Activated CD8-positive, alpha-beta memory T cell treated with anti-CD3 and anti-CD28 coated beads, Interleukin-2, amount 50 U/mL, for 4 hours (primary cell): ENCODE data around the gene ABHD4.
A peak's percentile ranks its signal among the peaks of the same experiment; 100 is the strongest.
"Not testable (repeated sequence)": the region's sequence is repeated elsewhere in the genome, so short reads cannot be mapped to it uniquely, and the experiment has no call there.

Experiments used
- DNase-seq: peaks from one replicate; pipeline ENCODE4 v3.0.0-alpha.2; 2020

Gene ABHD4

DNA sequence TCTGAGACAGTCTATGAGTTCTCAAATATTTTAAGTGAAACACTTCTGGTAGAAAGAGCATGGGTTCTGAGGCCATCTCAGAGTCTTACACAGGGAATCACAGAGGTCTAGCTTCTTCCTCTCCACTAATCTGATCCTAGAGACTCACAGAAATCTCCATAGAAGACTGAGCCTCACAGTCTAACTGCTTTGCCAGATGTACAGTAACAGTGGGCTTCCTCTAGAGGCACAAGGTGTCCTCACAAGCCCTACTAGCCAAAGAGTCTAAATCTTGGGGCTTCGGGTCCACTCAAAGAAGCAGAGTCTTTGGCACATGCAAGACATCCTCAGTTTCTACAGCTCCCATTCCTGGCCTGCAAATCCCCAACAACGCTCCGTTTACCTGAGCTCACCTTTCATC, 32.0 kb downstream of the ABHD4 start:
- DNase-seq = no peak

DNA sequence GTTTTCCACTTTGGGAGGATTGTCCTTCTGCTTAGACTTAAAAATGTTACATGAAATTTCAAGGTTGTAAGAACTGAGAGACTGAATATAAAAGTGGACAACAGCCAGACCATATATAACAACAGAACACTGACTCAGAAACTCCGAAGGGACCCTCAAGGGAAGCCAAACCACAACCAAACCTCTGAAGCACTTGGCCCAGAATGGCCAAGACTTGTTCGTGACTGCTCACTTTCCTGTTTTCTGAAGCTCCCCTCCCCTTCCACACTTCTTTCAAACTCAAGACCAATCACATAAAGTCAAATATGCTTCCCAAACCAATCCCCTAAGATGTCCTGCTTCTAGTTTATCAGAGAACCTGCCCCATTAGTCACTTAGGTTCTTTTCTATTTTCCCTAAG, 32.4 kb downstream of the ABHD4 start:
- no peak for DNase-seq

DNA sequence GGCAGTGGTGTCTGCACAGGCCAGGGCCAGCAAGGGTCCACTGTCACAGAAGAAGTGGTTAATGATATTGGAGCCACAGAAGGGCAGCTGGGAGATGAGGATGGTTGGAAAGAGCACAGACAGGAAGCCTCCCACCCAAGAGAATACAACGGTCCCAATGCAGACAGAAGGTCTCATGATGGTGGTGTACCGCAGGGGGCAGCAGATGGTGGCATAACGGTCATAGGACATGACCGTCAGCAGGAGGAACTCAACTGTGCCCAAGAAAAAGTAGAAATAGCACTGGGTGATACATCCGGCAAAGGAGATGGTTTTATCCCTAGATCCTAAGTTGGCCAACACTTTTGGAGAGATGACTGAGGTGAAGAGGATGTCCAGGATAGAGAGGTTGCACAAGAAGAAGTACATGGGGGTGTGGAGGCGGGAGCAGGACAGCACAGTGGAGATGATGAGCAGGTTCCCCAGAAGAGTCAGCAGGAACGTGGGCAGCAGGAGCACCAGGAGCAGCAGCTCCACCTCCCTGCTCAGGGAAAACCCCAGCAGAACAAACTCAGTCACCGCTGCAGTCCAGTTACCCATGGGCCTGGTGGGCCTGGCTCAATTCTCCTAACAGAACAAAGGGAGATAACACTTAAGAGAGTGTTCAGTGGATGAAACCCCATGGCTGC, 36.3 kb downstream of the ABHD4 start:
- DNase-seq = no peak

DNA sequence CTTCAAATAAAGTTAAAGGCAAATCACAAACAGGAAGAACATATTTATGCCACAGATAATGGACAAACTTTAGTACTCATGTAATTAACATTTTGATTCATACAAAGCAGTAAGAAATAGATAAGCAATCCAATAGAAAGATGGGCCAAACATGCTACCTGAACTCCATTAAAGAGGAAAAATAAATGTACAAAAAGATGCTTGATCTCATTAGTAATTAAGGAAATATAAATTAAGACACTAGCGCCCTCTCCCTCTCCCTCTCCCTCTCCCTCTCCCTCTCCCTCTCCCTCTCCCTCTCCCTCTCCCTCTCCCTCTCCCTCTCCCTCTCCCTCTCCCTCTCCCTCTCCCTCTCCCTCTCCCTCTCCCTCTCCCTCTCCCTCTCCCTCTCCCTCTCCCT, 37.9 kb downstream of the ABHD4 start:
- not testable (repeated sequence) for DNase-seq

DNA sequence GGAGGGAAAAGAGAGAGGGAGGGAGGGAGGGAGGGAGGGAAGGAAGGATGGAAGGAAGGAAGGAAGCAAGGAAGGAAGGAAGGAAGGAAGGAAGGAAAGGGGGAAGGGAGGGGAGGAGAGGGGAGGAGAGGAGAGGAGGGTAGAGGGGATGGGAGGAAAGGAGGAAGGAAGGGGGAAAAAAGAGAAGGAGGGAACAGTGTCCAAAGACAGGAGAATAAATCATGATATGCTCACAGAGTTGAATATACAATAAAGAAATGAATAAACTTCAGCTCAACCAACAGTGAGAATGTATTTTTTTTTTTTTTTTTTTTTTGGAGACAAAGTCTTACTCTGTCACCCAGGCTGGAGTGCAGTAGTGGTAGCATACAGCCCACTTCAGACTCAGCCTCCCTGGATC, 42.1 kb downstream of the ABHD4 start:
- DNase-seq = no peak

DNA sequence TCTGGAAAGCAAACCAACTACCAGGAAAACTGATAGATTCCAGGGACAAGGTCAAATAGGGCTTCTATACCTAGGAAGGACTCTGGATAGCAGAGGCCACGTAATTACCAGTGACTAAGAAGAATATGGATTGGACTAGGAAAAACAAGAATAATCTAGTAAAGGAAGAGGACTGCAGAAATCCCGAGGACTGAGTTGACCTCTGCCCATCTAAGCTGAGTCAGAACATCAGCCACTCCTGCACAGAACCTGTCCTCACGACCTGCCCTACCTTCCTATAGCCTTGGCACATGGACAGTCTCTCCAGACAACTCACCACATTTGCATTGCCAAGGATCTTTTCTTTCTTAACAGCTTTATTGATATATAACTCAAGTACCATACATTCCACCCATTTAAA, 43.7 kb downstream of the ABHD4 start:
- no peak for DNase-seq

DNA sequence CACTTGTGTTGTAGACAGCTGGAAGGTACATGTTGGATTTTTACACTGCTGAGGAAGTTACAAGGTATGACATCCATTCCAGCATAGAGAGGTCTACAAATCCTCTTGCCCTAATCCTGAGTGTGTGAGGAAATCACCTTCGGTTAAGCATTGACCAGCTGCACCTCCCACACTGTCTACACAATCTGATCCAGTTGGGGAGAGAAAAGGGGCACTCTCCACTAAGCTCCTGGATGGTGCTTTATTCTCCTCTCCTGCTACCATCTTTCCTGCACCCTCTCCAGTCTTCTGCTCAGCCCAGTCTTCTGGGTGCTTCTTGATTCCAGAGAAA, 46.2 kb downstream of the ABHD4 start, which contains the start of gene OR6J1:
Gene OR6J1 (minus strand): TSS at position 48 of the 331 bp plus-strand sequence. CDS start 9,541 bp downstream, outside the sequence.
- DNase-seq = no peak

DNA sequence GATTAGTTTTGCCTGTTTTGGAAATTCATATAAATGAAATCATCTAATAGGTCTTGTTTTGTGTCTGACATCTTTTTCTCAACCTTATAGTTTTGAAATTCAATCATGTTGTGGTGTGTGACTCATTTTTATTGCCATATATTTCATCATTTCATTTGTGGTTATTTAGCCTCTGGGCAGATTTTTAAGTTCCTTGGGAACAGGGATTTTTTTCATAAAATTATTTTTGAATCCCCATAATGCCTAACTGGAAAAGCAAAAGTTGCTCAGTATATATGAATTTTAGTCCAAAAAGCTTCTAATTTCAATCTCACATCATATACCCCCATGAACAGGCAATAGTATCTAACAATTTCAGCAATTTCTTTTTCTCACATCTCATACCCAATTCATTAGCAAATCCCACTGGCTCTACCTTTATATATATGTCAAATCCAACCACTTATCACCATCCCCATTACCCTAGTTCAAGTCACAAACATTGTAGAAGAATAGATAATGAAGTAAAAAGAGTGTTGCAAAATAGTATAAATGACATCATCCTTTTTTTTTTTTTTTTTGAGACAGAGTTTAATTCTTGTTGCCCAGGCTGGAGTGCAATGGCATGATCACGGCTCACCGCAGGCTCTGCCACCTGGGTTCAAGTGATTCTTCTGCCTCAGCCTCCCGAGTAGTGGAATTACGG, 48.6 kb downstream of the ABHD4 start:
- DNase-seq = no peak

DNA sequence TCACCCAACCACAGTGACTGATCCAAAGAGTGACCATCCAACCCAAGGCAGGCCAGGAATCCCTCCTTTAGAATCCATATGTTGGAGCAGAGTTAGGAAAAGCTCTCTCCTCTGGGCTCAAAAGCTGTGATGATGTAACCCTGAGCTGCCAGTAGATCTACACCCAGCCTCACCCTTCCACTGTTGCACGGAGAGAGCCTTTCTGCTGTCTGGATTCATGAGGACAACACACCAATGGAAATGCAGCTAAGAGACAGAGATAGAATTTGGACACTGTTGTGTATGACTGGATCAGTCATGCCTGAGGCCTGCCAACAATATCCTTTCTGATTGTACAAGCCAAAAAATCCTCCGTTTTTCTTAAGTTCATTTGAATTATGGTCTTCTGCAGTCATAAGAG, 50.4 kb downstream of the ABHD4 start:
- no peak for DNase-seq

DNA sequence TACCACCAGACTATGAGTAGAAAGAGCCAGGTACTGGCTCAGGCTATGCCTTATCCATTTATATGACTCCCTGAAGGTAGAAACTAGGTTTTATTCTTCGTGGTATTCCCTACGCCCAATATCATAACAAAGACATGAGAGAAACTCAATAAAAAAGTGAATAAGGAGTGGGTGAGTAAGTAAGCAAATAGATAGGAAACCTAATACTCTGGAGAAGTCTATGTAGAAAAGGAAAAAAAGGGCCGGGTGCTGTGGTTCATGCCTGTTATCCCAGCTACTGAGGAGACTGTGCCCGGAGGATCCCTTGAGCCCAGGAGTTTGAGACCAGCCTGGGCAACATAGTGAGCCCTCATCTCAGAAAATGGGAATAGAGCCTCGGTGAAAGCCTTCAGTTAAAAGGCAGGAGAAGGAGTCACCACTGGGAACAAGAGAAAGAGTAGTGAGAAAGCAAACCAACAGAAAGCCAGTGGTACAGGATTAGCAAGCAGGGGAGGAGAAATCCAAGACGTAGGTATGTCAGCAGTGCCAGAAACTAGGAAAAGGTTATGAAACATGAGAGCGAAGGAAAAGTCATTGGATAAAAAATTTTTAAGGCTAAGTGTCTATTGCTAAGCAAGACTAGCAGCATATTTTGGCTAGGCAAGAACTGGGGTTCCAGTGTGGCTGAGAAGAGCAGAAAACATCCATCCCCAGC, 52.1 kb downstream of the ABHD4 start:
- DNase-seq = no peak

DNA sequence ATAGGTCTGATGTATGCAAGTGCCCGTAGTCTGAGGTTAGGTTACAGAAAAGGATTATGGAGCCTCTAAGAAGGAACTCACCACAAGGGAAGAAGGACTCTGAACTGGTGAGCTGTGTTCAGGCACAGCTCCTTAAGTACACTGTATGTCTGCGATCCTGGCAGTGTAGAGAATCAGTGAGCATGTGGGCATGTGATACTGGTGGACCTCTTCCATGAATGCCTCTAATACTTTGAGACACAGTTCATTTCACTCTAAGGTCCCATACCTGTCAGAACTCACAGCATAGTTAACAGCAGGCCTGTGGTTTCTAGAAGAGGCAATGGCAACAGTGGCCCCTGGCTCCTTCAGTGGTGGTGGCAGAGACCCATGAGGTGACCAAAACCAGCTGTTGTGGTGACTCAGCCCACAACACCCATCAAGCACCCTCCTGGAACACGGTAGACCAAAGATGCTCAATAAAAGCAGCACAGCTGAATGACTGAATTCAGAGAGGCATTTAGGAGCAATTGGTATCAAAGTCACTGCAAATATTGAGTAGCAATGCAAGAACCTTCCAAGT, 52.9 kb downstream of the ABHD4 start:
- no peak for DNase-seq

DNA sequence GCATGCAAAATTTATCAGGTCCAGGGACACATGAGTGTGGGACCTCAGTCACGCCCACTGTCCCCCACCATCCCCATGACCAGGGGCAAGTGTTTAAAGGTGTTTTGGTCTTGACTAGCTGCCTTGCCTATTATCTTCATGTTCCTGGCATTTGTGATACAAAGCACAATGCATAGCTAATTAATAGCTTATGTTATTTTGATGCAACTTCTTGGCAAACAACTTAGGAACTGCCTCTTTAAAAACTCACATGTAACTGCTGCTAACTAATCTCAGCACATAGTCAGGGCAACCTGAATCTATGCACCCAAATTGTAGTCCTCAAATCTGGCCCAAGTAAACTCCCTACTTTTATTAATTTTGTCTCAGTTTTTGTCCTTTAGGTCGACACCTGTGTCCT, 53.5 kb downstream of the ABHD4 start:
- DNase-seq = no peak

DNA sequence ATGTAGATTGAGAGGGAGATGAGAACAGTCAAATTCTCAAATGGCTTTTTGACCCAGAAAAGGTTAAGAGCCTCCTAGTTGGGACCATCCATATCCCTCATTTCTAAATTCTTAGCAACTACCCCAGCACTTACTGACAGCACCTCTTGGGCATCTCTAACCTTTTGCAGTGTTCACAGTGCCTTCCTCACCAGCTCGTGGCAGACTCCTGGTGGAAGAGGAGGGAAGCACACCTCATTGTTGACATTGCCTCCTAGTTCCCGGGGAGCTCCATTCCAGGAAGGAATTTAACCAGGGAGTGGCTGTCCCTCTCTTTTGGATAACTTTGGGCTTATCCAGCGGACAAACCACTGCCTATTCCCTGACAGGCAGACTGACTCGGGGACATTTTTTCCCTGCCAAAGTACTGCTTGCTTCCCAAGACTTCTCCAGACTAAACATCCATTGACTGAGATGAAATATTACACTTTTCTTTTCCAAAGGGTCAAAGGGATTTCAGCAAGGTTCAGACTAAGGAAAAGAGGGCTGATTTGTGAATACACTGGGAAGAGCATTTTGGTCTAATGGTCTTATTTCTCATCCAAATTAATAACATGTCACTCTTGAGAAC, 55.0 kb downstream of the ABHD4 start:
- DNase-seq = peak; percentile 48

DNA sequence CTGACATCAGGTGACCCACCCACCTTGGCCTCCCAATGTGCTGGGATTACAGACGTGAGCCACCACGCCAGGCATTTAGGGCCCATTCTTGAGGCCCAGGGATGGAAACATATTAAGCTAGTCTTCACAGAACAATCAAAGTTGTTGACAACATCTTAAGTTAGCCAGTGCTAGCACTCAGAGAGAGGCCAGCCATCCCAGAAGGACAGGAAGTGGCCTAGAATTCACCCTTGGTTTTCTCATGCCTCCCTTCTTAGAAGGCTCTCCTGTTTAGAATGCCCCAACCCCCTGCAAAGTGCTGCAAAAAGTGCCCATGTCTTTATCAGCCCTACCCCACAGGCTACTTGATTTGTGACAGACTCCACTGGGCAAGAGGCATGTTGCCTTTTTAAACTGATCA, 58.1 kb downstream of the ABHD4 start:
- DNase-seq = no peak

DNA sequence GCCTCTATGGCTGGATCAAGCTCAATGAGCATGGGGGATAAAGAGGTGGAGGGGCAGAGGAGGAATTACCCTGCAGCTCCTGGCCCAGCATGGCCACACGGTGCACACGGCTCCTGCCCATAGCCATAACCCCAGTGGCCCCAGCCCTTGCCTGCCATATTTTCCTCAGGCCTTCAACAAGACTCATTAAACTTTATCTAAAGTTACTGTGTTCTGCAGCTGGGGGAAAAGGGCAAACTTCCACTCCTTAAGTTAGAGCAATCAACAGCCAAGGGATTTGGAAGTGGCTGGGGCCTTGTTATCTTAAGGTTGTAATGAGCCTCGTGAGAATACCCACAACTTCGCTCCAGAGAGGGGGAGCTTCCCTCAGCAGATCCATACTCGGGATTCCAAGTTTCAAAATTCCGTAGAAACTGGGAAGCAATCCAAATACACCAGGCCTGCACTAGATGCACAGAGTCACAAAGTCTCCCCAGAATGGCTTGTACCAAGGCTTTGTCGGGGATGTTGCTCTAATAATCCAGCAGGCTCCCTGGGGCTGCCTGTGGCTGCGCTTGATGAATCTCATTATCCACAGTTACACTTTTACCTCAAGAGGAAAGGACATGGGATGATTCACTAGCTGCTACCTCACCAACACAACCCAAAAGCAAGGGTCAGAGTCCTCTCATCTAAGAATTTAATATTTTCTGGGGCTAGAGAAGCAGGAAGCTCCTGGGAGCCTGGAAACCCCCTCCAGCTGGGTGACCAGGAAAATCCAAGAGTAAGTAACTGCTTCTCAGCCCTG, 59.0 kb downstream of the ABHD4 start:
- DNase-seq = no peak

DNA sequence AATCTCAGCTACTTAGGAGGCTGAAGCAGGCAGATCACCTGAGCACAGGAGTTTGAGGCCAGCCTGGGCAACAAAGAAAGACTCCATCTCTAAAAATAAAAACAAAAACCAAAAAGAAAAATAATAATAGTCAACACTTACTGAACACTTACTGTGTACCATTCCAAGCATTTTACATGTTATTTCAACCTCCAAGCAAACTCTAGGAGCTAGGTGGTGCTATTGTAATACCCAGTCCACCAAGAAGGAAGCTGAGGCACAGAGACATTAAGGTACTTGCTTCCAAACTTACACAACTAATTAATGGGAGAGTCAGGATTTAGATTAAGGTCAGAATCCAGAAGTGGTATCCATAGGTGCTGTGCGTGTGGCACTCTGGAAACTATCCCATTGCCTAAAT, 59.8 kb downstream of the ABHD4 start:
- DNase-seq = no peak

DNA sequence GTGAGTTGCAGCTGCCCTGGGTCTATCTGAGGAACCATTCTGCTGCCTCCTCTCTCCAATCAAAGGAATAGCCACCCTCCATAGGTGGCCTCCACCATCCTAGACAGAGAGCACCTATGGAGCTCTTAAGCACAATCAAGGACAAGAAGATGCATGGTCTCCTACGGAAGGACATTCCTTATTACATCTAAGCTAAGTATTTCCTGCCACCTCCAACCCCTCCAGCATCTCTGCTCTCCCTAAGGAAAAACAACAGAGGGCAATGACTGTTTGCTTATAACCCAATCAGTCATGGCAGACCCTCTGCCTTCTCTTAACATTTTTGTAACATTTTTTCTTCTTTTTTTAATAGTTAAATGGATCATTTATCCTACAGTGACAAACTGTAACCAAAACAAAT, 60.8 kb downstream of the ABHD4 start:
- DNase-seq = no peak

DNA sequence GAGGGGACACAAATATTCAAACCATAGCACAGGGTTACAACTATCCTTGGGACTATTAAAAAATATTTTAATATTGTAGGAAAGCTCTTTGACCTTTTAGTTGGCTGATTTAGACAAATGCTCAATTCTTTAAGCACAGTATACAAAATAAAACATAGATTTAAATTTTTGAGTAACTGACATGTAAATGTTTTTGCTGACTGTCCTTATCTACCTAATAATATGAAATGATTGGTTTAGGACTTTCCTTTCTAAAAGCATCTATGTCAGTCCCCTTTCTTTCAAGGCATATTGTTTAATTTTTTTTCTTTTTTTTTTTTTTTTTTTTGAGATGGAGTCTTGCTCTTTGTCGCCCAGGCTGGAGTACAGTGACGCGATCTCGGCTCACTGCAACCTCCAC, 62.6 kb downstream of the ABHD4 start:
- no peak for DNase-seq
